HG02852 (cell line): ENCODE data around the gene SP2.
"Not testable (repeated sequence)": the region's sequence is repeated elsewhere in the genome, so short reads cannot be mapped to it uniquely, and the experiment has no call there.

Experiments
- ATAC-seq: cut with Tn5 transposase; IDR thresholded peaks from one replicate; pipeline ENCODE4 v1.9.1; 2021; ENCODE audit warnings: mild to moderate bottlenecking, moderate library complexity; ENCODE audit not compliant: unreplicated experiment

Gene SP2

DNA sequence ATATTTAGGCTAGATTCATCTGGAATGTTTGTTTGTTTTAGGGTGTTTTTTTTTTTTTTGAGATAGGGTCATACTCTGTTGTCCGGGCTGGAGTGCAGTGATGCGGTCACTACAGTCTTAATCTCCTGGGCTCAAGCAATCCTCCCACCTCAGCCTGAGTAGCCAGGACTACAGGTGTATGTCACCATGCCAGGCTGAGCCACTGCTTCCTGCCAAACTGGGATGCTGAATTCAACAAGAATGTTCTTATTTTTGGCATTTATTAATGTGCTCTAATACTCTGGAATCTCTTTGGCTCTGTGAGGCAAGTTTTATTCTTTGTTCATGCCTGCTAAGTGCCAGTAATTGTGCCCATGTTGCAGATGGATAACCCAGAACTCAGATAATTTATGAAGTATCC lies 21.5 kb downstream of the SP2 start:
- no peak for ATAC-seq

DNA sequence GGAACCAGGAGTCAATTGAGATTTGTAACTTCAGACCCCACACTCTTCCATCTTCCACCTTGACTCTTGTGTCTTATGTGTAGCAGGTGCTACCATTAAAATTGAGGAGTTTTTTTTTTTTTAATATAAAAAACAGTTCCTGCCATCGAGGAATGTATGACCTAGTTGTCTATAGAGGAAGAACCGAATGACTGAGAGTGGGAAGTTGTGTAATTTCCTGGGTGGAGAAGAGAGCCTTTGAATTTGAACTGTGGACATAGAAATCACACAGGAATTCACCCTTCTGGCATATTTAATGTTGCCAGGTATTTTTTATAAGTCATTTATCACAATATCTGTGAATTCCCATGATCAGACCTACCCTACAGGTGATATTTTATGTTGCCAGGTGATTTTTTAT lies 22.0 kb downstream of the SP2 start:
- no peak for ATAC-seq

GRCh38 chr17:47918991-47919390 lies 23.0 kb downstream of the SP2 start:
- ATAC-seq = no peak

DNA sequence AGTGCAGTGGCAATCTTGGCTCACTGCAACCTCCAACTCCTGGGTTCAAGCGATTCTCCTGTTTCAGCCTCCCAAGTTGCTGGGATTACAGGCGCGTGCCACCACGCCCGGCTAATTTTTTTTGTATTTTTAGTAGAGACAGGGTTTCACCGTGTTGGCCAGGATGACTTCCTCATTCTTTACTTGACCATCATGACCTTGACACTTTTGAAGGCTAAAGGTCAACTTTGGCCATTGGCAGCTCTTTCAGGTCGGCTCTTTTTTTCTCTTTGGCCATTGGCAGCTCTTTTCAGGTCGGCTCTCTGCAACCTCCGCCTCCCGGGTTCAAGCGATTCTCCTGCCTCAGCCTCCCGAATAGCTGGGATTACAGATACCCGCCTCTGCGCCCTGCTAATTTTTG lies 23.9 kb downstream of the SP2 start:
- not testable (repeated sequence) for ATAC-seq

DNA sequence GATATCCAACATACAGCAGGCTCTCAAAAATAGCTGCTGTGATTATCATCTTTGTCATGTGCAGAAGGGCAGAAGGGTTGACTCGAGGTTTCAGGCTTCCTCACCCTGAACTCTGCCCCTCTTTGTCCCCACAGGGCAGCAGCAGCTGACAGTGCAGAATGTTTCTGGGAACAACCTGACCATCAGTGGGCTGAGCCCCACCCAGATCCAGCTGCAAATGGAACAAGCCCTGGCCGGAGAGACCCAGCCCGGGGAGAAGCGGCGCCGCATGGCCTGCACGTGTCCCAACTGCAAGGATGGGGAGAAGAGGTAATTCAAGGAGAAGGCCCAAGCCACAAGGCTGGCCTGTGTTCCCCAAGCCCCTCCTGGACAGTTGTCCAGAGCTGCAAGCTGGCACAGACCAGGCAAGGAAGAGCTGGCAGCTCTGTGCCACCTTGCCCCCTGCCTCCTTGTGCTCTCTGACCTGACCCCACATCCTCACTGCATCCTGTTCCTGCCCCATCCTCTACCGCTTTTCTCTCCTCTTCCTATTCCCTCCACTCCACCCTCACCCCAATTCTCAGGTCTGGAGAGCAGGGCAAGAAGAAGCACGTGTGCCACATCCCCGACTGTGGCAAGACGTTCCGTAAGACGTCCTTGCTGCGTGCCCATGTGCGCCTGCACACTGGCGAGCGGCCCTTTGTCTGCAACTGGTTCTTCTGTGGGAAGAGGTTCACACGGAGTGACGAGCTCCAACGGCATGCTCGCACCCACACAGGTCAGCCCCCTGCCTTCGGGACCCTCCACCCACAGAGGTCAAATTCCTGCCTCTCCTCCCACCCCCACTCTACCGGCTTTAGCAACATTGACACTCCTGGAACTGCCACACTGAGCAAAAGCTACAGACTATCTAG lies 29.0 kb downstream of the SP2 start:
- ATAC-seq = no peak

DNA sequence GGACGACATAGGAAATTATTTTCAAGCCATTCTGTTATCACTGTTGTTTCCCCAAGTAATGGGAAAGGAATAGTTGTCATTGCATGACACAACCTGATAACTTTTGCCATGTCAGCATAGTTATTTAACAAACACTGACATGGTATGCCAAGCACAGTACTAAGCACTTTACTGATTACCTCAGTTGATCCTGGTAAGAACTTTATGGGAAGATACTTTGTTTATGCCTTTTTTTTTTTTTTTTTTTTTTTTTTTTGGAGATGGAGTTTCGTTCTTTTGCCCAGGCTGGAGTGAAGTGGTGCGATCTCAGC lies 29.6 kb downstream of the SP2 start:
- no peak for ATAC-seq

- ATAC-seq = no peak
Measured at GRCh38 chr17:47927821-47928400, 31.9 kb downstream of the SP2 start.

DNA sequence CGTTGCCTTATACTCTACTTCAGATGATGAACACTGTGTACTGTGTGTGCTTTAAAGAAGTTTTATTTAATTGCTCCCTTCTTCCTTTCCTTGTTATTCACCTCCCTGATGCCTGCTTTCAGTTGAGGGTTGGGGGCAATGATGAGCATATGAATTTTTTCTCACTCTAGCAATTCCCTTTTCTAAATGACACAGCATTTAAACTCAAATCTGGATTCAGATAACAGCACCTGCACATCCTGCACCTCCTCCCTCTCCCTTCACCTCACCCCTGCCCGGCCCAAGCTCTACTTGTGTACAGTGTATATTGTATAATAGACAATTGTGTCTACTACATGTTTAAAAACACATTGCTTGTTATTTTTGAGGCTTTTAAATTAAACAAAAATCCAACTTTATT lies 32.4 kb downstream of the SP2 start:
- no peak for ATAC-seq

- ATAC-seq = no peak
Measured at GRCh38 chr17:47929218-47930000, 33.4 kb downstream of the SP2 start.

GRCh38 chr17:47931848-47932247 lies 35.8 kb downstream of the SP2 start:
- no peak for ATAC-seq

DNA sequence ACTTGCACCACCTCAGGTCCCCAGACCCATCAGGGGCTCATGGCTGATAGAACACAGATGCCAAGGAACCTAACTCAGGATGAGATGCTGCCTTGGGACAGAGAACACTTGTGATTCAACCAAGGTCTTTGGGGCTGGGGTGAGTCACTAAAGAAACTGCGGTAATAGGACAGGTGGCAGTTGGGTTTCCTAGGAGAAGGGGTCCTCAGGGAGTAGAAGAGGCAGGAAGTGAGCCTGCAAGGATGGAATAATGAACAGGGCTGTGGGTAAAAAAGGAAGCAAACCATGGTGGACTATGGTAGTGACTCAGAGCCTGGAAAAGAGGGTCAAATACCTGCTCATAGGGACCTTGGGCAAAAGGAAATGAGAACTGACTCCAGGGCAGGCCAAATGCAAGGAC lies 38.8 kb downstream of the SP2 start:
- ATAC-seq = no peak

DNA sequence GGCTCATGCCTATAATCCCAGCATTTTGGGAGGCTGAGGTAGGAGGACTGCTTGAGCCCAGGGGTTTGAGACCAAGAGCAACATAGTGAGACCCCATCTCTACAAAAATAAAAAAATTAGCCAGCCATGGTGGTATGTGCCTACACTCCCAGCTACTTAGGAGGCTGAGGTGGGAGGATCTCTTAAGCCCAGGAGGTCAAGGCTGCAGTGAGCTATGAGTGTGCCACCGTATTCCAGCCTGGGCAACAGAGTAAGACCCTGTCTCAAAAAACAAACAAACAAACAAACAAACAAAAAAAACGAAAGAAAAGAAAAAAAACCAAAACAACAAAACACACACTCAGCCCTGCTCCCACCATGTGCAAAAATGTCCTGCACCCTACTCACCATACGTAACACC lies 39.4 kb downstream of the SP2 start:
- not testable (repeated sequence) for ATAC-seq

DNA sequence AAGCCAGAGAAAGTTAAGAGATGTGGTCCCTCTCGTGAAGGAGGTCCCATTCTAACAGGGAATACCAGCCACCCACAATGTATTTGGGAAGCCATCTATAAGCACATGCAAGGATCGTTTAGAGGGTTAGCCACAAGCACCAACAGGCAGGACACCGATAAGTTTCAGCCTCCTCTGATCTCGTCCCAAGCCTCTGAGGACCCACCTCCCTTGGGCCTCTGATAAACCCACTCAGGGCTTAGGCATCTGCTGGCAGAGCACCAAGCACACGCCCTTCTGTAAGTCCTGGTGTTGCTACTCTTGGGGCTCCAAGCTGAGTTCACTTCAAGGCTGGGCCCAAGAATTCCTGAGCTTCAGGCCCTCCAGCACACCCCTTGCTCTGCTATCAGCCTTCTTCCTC lies 39.9 kb downstream of the SP2 start:
- no peak for ATAC-seq

- no peak for ATAC-seq
Measured at GRCh38 chr17:47937941-47938340, 41.9 kb downstream of the SP2 start.

- peak; percentile 90 for ATAC-seq
Measured at GRCh38 chr17:47941246-47942095, 45.4 kb downstream of the SP2 start, which contains the start of gene PNPO. Gene PNPO, plus strand, starts transcription at chr17:47941571. Its CDS starts 105 bp downstream, at chr17:47941676.

- no peak for ATAC-seq
Measured at GRCh38 chr17:47942096-47942510, 46.1 kb downstream of the SP2 start.

DNA sequence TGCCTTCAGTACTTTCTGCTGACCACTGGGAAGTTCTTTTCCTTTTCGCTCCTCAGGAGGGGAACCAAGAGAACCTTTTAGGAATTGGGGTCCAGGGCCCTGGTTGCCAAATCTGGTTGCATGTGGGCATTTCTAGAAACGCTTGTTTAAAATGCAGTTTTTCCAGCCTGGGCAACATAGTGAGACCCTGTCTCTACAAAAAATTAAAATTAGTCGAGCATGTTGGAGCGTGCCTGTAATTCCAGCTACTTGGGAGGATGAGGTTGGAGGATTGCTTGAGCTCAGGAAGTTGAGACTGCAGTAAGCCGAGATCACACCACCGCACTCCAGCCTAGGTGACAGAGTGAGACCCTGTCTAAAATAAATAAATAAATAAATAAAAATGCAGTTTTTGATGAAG lies 46.5 kb downstream of the SP2 start:
- no peak for ATAC-seq

DNA sequence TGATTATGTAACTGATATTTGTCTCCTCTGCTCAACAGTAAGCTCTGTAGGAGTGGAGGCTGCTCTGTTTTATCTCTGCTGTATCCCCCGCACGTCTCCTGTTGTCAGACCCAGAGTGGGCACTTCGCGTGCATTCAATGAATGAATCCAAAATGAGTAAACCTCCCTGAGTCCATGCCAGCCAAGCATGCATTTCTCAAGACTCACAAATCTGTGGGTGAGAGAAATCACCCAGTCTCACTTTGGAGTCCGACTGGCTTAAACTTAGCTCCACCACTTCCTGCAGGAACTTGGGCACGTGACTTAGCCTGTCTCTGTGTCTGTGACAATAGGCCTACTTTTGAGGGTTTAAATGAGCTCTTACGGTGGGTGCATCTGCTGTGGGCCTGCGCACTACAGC lies 49.0 kb downstream of the SP2 start:
- ATAC-seq = no peak

- ATAC-seq = no peak
Measured at GRCh38 chr17:47945529-47946508, 49.8 kb downstream of the SP2 start.

GRCh38 chr17:47946516-47946915 lies 50.5 kb downstream of the SP2 start:
- no peak for ATAC-seq
